ENCODE data around the gene MTERF1.
"Not testable (repeated sequence)": the region's sequence is repeated elsewhere in the genome, so short reads cannot be mapped to it uniquely, and the experiment has no call there.

Gene MTERF1

GRCh38 chr7:91880016-91880412 lies 488 bp downstream of the MTERF1 start:
- DNase-seq: no peak

DNA sequence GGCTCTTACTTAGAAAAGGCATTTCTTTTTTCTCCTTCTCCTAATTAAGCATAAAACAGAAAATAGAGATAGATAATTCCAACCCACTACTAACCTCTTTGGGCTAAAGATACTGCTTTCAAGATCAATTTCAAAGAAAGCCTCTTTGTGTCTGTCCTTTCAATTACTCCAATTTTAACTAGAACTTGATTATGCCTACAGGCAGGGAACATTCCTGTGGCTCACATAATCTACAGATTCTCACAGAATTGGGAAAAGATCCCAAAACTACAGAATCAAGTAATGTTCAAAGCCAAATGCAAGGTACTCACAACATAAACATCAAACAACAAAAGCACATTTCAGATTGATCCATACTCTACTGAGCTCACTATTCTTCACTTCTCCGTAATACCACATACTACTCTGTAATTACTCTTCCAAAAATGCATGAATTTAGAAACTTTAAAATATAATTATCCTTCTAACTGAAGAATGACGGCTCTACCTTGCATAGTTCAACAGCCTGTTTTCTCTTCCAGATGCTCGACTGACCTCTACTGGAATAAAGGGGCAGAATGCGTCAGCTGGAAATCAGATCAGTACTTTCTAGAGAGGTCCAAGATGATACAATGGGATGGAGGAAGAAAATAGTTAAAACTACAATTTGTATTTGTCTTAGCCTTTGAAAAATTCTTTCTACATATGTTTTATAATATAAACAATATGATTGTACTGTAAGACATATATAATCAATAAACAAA lies 3.9 kb downstream of the MTERF1 start:
- DNase-seq: no peak

DNA sequence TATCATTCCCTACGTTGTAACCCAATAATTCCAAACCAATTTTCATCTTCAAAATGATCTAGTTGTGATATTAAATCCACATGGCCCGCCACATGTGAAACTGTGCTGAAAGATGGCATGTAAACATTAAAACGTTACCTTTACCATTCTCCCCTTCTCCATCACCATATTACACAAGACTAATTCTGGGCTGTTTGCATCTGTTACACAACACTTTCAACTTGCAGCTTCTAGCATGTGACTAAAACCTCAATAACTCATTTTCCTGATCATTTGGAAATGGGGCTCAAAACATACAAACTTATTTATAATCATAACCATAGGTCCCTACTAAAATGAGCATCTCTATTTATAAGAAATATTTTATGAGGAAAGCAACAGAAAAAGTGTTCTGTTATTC lies 4.7 kb downstream of the MTERF1 start:
- DNase-seq: no peak

DNA sequence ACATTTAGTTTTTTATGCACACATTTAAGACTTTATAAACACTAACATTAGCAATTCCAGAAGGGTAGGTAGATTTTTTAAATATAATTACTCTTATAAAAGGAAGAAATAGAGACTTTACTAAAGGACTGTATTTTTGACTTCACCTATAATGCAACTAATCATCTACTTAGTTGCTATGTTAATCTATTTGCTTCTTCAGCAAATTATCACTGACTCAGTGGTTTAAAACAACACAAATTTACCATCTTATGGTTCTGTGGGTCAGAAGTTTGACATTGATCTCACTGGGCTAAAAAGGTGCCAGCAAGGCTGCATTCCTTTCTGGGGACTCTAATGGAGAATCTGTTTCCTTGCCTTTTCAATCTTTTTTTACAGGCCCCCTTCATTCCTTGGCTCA lies 7.6 kb downstream of the MTERF1 start:
- no peak for DNase-seq

DNA sequence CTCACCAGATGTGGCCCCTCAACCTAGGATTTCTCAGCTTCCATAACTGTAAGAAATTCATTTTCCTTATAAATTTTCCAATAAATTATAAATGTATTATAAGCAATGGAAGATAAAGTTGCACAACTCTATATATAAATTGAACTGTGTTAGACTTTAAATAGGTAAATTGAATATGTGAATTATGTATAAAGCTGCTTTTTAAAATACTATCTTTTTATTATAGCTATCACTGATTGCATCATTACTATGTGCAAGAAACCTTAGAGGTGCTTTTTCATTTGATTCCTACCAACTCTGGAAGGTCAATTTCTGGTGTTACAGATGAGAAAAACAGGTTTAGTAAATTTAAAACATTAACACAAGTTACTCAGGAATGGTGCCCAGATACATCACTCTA lies 8.4 kb downstream of the MTERF1 start:
- DNase-seq: no peak

DNA sequence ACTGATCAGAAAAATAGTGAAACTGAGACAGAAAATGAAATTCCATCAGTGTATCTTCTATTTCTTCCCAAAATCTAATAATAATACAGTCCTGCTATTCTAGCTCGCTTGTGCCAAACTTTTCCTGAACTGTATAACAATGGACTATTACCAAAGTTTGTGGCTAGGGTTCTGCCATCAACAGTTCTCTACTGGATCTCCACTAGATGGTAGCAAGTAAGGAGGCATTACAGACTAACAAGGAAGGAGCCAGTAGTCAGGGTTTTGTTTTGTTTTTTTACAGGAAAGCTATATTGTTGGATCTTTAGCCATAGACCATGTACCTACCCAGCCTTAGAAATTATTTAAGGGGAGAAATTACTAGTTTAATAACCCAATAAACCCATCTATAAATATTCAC lies 10.8 kb downstream of the MTERF1 start:
- no peak for DNase-seq

GRCh38 chr7:91866599-91867148 lies 13.8 kb downstream of the MTERF1 start:
- DNase-seq: no peak

- DNase-seq: no peak
These were observed 15.0 kb downstream of the MTERF1 start for GRCh38 chr7:91865511-91865910.

- not testable (repeated sequence) for DNase-seq
These were observed 15.9 kb downstream of the MTERF1 start for GRCh38 chr7:91864604-91865003.

GRCh38 chr7:91864070-91864469 lies 16.4 kb downstream of the MTERF1 start:
- DNase-seq: no peak

DNA sequence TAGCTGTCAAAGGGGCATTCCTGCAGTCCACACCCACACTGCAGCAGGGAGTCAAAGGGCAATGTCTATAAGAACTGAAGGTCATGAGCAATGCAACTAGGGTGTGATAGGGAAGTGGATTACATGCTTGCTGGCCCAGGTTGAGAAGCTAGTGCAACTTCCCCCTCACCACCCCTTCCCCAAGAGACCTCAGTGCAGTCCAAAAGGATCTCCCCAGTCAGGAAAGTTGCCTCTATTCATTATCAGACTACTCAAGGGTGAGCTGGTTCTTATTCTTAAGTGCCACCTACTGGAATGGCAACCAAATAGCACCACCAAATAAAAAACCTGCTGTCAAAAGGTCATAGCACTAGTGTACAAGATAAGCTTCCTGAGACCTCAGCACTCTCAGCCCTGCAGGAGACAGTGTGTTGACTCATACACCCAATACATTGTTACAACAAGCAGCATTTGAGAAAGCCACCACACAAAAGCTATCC lies 28.2 kb downstream of the MTERF1 start:
- DNase-seq: no peak

- no peak for DNase-seq
These were observed 30.0 kb downstream of the MTERF1 start for GRCh38 chr7:91850455-91850854.

DNA sequence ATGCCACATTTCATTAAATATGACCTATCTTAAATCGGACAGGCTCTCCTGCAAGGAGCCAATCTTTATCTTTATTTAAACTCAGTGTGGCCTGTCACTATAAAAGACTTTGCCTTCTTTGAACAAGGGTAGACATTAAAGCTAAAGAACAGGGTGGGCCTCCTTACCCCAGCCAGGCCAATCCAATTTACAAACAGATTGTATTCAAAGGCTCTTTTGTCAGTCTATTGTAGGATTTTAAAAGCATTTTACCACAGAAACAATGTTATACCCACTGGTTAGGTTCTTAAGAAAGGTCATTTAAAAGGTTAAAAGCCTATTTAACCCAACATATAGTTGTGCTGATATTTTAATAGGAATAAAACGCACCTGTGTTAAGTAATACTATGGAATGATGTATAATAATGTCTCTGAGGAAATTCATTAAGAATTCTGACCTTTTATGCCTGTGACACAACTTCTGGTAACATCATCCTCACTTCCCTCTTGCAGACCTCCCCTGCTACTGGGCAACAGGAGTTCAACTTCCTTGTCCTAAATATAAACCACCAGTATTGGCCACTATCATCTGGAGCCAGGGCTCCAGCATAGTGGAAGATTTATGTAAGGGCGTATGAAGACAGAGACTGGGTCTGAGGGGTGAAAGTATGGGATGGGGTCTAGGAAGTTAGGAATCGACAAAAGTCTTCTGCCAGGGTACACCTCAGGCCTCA lies 32.5 kb downstream of the MTERF1 start:
- no peak for DNase-seq

DNA sequence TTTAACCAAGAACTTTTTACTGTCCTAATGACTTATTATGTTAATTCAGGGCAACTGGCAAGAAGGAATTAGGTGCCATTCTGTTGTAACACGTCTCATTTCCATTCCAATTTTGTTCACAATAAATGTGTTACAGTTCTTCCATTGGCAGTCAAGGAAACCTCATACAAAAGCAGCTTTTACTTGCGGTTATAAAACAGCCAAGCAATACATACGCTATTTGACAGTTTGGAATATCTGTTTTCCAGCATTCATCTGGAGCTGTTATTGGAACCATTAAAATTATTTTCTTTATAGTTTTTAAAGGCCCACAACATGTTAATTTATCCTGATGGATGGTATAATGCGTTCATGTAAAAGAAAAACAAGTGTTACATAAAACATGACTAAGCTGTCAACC lies 33.3 kb downstream of the MTERF1 start:
- no peak for DNase-seq

DNA sequence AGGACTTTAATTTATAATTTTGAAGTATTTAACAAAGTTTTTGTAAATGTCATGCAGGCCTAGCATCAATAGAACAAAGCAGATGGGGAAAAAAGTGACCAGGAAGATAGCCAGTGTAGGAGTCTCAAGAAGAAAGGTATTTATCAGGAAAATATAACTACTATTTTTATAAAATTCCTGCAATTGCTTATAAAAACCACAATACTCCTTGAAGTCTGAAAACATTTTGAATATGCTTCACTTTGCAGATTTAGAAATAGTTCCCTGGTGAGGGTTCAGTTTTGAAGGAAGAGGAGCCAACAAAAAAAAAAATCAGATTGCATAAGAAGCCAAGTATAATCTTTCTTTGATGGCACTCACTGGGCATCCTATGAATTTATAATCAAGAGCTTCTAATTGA lies 34.1 kb downstream of the MTERF1 start:
- no peak for DNase-seq

DNA sequence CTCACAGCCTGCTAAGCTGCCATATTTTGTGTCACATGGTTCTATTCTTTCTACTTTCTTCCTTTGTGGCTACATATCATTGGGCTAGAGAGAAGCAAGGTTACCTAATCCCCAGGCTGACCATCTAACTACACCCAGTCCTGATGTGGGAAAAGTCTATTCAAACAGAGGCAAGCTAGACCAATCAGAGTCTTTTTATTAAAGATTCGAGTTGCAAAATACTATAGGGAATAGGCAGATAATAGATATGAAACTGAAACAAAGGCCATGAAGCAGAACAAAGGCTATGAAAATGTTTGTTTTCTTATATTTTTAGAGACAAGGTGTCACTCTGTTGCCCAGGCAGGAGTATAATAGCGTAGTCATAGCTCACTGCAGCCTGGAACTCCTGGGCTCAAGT lies 36.7 kb downstream of the MTERF1 start:
- no peak for DNase-seq

DNA sequence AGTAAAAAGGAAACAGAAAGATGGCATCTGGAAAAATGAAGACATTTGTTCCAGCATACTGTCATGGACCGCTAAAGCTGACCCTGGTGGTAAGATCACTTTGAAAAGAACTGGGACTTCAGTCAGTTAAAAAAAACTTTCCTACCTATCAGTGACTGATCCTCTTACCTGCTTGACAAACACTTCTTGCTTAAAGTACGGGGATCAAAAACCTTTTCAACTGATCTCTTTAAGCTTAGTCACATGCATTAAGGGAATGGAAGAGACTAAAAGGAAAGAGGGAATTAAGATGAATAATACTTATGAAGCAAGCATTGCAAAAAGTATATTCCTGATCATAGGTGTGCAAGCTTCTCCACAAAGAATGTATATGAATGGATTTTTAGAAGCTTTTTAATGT lies 42.1 kb downstream of the MTERF1 start:
- no peak for DNase-seq

DNA sequence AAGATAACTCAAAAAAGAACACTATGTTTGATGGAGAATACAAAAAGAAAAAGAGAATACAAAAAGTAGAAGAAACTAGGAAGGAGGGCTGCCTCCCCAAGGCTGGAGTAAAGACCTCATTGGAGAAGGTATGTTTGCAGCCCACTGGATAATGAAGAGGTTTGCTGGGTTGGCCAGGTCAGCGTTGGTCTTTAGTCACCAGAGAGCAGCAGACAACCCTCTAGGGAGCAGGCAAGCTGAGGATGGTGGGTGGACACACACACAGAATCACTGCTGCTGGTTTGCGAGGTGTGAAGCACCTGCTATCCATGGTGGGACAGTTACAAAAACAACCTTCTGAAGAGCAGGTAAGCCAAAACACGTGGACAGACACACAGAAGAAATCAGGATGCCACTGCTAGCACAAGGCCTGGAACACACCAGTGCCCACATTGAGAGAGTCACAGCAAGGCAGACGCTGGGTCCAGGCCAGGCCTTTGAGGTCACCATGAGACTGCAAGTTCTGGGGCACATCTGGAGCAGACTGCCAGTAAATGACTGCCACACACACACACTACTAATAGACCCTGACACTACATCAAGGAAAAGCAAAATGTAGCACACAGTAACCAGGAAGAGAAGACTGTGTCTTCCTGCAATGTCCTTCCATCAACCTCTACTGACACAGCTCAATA lies 43.0 kb downstream of the MTERF1 start:
- no peak for DNase-seq

DNA sequence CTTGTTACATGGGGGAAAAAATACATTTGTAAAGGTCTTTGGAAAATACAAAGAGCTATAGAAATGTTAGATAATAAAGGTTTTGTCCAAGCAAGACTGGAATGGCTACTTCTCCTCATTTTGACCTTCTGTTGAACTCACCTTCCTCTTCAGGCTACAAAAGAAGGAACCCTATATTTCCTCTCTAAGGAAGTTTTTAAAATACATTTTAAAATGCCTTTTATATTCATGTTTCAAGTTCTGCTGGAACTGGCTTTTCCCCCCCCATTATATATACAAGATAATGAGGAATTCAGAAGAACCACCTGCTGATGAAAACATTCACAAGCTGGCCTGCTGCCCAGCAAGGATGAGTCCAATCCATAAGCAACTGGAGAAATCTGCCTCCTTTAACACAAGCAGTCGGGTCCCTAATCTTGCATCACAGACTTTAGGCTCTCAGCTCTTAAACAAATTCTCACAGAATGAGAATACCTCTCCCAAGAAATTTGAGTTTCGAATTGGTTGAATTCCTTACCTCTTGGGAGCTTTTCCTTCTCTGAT lies 44.6 kb downstream of the MTERF1 start:
- DNase-seq: no peak

DNA sequence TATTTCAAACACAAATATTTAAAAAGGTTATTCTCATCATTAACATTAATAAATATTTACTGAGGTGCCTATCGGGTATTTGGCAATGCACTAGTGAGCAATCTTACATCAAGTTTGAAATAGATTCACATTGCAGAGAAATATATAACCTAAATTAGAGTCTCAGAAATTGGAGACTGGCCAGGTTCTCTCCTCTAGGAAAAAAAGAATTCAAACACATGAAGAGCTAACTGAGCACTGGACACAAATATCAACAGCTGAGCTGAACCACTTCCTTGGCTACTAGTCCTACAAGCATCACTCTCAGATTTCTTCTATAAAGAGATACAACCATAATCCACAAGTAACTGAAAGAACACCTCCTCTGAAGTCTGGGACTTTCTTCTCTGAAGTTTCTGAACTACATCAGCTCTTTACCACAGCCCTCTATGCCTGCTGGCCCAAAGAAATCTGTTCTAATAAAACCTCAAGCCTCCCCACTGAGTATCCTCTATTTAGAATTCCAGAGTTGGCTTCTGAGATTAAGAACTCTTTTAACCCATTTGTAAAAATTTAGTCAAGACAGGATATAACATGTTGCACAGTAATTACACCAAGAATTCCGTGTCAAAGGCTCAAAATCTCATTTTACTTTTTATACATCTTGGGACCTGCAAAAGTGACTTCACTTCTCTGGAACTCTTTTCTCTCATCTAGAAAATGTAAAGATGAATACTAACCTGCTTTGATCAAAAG lies 45.2 kb downstream of the MTERF1 start:
- DNase-seq: no peak

DNA sequence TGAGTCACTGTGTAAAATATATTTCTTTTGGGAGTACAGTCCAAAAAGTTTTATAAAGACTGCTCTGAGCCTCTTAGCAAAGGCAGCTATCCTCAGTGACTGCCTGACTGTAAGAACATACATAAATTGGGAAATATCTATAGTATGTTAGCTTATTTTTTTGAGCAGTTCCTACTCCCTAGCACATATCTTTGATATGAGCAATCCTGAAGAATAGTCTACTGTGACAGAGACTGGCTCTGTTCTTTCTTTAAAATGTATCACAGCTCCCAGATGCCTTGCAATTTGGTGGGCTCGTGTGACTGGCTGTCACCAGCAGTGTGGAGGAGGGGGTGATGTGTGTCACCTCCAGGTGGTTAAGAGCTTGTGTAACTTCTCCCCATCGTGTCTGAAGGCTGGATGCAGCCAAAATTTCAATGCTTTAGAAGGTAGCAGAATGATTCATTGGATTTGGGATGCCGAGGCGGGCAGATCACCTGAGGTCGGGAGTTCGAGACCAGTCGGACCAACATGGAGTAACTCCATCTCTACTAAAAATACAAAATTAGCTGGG lies 47.9 kb downstream of the MTERF1 start:
- DNase-seq: no peak

GRCh38 chr7:91827169-91827568 lies 53.3 kb downstream of the MTERF1 start:
- no peak for DNase-seq
